HFF-Myc (cell line): ENCODE data around the gene TNFRSF12A.
A peak's percentile ranks its signal among the peaks of the same experiment; 100 is the strongest.

Experiments used
- DNase-seq: peaks from one replicate; pipeline ENCODE4 v3.0.0-alpha.2; 2011; ENCODE audit warnings: low read depth; ENCODE audit errors: extremely low read depth
- H3K4me3 ChIP-seq: replicated peaks from 2 replicates; pipeline ENCODE4 v1.5.1; 2011; ENCODE audit warnings: low read depth, mild to moderate bottlenecking, control low read depth, low read length
- CTCF ChIP-seq: IDR thresholded peaks from 2 replicates; pipeline ENCODE4 v1.5.1; 2012; ENCODE audit warnings: mild to moderate bottlenecking, low read depth, low read length, control low read depth; ENCODE audit errors: missing control alignments

The TNFRSF12A gene

DNA sequence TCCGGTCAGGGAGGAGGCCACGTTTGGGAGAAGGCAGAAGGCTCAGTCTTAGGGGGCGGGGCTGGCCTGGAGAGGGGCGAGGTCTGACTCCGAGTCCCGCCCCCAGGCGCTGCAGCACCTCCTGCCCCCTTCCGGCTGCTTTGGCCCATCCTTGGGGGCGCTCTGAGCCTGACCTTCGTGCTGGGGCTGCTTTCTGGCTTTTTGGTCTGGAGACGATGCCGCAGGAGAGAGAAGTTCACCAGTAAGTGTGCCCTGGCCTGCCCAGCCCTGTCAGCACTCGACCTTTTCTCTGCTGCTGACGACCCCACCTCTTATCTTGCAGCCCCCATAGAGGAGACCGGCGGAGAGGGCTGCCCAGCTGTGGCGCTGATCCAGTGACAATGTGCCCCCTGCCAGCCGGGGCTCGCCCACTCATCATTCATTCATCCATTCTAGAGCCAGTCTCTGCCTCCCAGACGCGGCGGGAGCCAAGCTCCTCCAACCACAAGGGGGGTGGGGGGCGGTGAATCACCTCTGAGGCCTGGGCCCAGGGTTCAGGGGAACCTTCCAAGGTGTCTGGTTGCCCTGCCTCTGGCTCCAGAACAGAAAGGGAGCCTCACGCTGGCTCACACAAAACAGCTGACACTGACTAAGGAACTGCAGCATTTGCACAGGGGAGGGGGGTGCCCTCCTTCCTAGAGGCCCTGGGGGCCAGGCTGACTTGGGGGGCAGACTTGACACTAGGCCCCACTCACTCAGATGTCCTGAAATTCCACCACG, 1.5 kb downstream of the TNFRSF12A start:
- DNase-seq: peak; percentile 67
- TF ChIP-seq CTCF: peak; percentile 38
- H3K4me3 ChIP-seq: peak overlapping the region; percentile 96

GRCh38 chr16:3022208-3022683, 2.1 kb downstream of the TNFRSF12A start:
- DNase-seq: peak; percentile 88
- TF ChIP-seq CTCF: no peak
- H3K4me3 ChIP-seq: peak overlapping the region; percentile 96

DNA sequence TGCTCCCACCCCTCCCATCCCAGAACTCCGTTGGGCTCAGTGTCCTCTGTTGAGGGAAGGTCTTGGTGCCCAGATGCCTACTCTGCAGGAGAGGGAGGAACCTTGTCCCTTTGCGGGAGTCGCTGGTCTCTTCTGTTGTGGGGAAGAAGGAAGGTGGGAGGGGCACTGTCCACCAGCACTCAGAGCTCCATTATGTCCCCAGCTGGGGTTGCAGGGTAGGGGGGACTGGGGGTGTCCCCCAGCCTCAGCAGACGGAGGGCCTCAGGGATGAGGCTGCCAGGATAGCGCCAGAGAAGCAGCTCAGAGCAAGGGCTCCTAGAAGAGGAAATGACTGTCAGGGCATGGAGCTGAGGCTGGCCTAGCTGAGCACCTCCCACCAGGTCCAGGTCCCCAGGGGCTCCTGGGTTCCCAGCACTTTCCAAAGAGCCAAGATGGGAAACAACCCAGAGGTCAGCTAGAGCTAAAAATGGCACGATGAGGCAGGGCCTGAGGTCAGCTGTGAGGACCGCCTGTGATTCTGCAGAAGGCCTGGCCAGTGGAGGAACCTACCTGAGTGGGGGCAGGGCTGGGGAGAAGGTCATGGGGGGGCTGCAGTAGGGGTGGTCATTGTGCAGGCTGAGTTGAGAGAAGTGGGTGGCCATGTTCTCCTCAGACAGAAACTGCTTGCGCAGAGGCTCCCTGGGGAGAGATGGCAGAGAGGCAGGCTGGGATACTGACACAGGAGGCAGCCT, 2.7 kb downstream of the TNFRSF12A start:
- H3K4me3 ChIP-seq: peak overlapping the region; percentile 96
- DNase-seq: no peak
- TF ChIP-seq CTCF: no peak

DNA sequence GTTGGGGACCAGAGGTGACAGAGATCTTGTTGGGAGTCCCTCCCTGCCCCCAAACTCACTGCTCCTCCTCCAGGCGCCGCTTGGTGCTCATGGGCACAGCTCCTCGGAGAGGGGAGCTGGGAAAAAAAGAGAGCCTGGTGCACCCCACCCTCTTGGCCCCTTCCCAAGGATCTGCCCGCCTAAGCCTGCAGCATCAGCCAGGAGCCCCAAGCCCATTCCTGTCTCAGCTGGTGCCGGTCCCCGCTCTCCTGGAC, 3.2 kb downstream of the TNFRSF12A start:
- DNase-seq: peak; percentile 53
- no peak for TF ChIP-seq CTCF
- peak overlapping the region; percentile 96 for H3K4me3 ChIP-seq

DNA sequence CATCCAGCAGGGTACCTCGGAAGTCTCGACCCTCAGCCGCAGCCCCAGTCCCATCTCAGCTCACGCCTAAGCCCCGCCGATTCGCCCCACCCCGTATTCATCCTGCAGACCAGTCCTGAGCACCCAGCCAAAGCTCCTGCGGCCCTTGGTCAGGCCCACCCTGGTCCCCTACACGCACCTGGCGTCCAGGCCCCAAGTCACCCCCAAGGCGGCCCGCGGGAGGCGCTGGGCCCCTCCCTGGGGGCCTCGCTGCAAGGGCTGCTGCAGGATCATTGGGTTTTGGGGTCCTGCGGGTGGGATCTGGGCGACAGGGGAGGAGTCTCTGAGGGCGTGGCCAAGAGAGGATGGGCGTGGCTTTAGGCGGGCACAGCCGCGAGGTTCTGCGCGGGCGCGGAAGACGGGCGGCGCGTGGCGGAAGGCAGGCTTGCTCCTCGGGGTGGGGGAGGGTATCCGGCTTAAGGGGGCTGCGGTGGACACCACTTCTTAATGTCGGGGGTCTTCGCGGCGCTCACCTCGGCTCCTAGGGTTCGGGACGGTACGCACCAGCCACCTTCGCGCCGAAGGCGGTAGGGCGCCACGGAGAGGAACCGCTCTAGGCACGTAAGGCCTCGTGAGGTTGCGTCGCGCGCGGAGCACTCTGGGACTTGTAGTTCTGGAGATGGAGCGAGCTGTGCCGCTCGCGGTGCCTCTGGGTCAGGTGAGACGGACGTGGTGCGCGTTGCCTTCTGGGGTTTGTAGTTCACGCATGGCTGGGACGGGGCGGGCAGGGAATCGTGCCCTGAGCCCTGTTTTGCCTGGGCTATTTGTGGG, 3.7 kb downstream of the TNFRSF12A start, which contains the start of the genes HCFC1R1 and THOC6:
TSS of gene HCFC1R1 (minus strand) at position 274 of the 810 bp plus-strand sequence. CDS start at position 273, 1 bp downstream.
TSS of gene THOC6 (plus strand) at position 367 of the 810 bp plus-strand sequence. CDS start at position 659, 292 bp downstream.
- TF ChIP-seq CTCF: no peak
- peak within 1 kb of the TSS; percentile 96 for H3K4me3 ChIP-seq
- DNase-seq: peak; percentile 94
